ENCODE measurements around the gene TTC27. TPM values are rescaled to one million over a fixed set of nuclear protein-coding genes. Genes with fewer than 3 reads are reported as not detected.
A peak's percentile ranks its signal among the peaks of the same experiment; 100 is the strongest.

Gene TTC27
- total RNA-seq, 4 donors from 2014 or later: 10.4 to 13.9 (median 11.6) TPM

DNA sequence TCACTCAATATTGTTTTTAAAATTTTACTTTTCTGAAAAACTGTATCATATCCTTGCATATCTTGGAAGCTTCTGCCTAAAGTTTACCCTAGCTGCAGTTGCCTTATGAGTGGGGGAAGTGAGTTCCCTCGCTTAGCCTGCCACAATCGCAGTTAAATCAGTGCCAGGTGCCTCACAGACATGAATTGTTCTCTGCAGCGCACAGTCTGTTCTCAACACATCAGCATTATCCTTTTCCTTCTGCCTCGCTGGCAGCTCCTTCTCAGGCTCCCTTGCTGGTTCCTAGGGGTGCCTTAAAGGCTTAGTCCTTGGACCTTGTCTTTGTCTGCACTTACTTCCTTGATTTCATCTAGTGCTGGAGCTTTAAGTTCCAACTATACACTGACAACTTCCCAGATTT is 132.8 kb downstream of the TTC27 start:
- Histone ChIP-seq H3K36me3 (peaks cover 0 to 37% of the 10 kb centered on the region in 2 donors), H3K27me3 (no peaks in the 10 kb centered on the region), H3K4me1 (no peaks in the 10 kb centered on the region), H3K27ac (no peak overlapping the region), H3K9me3 (no peaks in the 10 kb centered on the region), H3K4me3 (no peak overlapping the region)
- ATAC-seq: no peak
- 100% methylated on average over 4 of the region's 4 CpGs for WGBS, 2 donors (ENCODE audit: low coverage in 1 of 2)
- no peak for TF ChIP-seq POLR2A (IDR thresholded peaks at IDR 0.05)
- TF ChIP-seq CTCF (IDR thresholded peaks at IDR 0.05): no peak
- TF ChIP-seq EP300 (IDR thresholded peaks at IDR 0.05): no peak
- no peak for TF ChIP-seq POLR2AphosphoS5 (IDR thresholded peaks at IDR 0.05)

GRCh38 chr2:32768387-32769174 is 140.7 kb downstream of the TTC27 start:
- no peak overlapping the region for H3K27ac ChIP-seq
- peaks cover 2 to 10% (median 4%) of the 10 kb centered on the region in 3 donors for H3K4me1 ChIP-seq
- H3K9me3 ChIP-seq: no peaks in the 10 kb centered on the region
- 89 to 94% methylated on average over 1 of the region's 1 CpG for WGBS, 2 donors (ENCODE audit: low coverage in 1 of 2)
- TF ChIP-seq POLR2A (IDR thresholded peaks at IDR 0.05) (no peak), CTCF (IDR thresholded peaks at IDR 0.05) (no peak), POLR2AphosphoS5 (IDR thresholded peaks at IDR 0.05) (no peak)
- H3K4me3 ChIP-seq: no peak overlapping the region
- H3K27me3 ChIP-seq: no peaks in the 10 kb centered on the region
- H3K36me3 ChIP-seq: peaks cover 0 to 10% of the 10 kb centered on the region in 2 donors
- ATAC-seq: no peak

- no peaks in the 10 kb centered on the region for H3K9me3 ChIP-seq
- H3K4me1 ChIP-seq: peaks cover 2 to 13% (median 4%) of the 10 kb centered on the region in 3 donors
- no peak for ATAC-seq
- no peaks in the 10 kb centered on the region for H3K27me3 ChIP-seq
- H3K27ac ChIP-seq: no peak overlapping the region
- peaks cover 0 to 6% of the 10 kb centered on the region in 2 donors for H3K36me3 ChIP-seq
- TF ChIP-seq POLR2AphosphoS5 (IDR thresholded peaks at IDR 0.05): no peak
- TF ChIP-seq POLR2A (IDR thresholded peaks at IDR 0.05): no peak
- TF ChIP-seq CTCF (IDR thresholded peaks at IDR 0.05): no peak
- TF ChIP-seq EP300 (IDR thresholded peaks at IDR 0.05): no peak
- no peak overlapping the region for H3K4me3 ChIP-seq
- 90 to 92% methylated on average over 3 to 5 of the region's 5 CpGs for WGBS, 2 donors (ENCODE audit: low coverage in 1 of 2)
Measured at GRCh38 chr2:32770360-32770759, 142.5 kb downstream of the TTC27 start.

- peaks cover 2 to 13% (median 4%) of the 10 kb centered on the region in 3 donors for H3K4me1 ChIP-seq
- H3K36me3 ChIP-seq: peaks cover 0 to 3% of the 10 kb centered on the region in 2 donors
- ATAC-seq: peak; percentile 48
- no peak overlapping the region for H3K4me3 ChIP-seq
- 37 to 49% methylated on average over 3 to 6 of the region's 6 CpGs for WGBS, 2 donors (ENCODE audit: low coverage in 1 of 2)
- H3K27ac ChIP-seq: peak overlapping the region in 2 of 4 donors; percentile 12 to 26
- no peaks in the 10 kb centered on the region for H3K9me3 ChIP-seq
- no peaks in the 10 kb centered on the region for H3K27me3 ChIP-seq
- TF ChIP-seq POLR2A (IDR thresholded peaks at IDR 0.05) (no peak), EP300 (IDR thresholded peaks at IDR 0.05) (no peak), POLR2AphosphoS5 (IDR thresholded peaks at IDR 0.05) (no peak), CTCF (IDR thresholded peaks at IDR 0.05) (peak; percentile 59 to 88 (median 76))
Measured at GRCh38 chr2:32772638-32773447, 145.0 kb downstream of the TTC27 start.
